ENCODE results near the gene OR5A1.

The OR5A1 gene

GRCh38 chr11:59475176-59475575 lies 38.9 kb downstream of the OR5A1 start:
- no peak for TF ChIP-seq CTCF (IDR thresholded peaks at IDR 0.05; ENCODE audit: low read depth, low read length)
- DNase-seq (ENCODE audit: extremely low read depth, low read depth) = no peak

- no peak for DNase-seq (ENCODE audit: extremely low read depth, low read depth)
- TF ChIP-seq CTCF (IDR thresholded peaks at IDR 0.05; ENCODE audit: low read depth, low read length) = no peak
Measured at GRCh38 chr11:59479906-59480305, 43.6 kb downstream of the OR5A1 start.

GRCh38 chr11:59480359-59480758 lies 44.1 kb downstream of the OR5A1 start:
- DNase-seq (ENCODE audit: extremely low read depth, low read depth) = no peak
- TF ChIP-seq CTCF (IDR thresholded peaks at IDR 0.05; ENCODE audit: low read depth, low read length) = no peak
